ENCODE results near the gene TRIM40. TPM values are rescaled to one million over a fixed set of nuclear protein-coding genes. Genes with fewer than 3 reads are reported as not detected.

The TRIM40 gene
- total and polyA plus RNA-seq, 2 of the 13 experiments (the other 11 are each of a cell fraction or from before 2014, with no cell fraction given): 0.58 TPM; not detected in 1

GRCh38 chr6:30163918-30164654 lies 28.1 kb downstream of the TRIM40 start (continued):
- TF ChIP-seq E2F2 (CRISPR knock-in tag; IDR thresholded peaks at IDR 0.05; ENCODE audit: borderline replicate concordance) (no peak), DMTF1 (CRISPR knock-in tag; IDR thresholded peaks at IDR 0.05) (no peak), NPAS2 (CRISPR knock-in tag; IDR thresholded peaks at IDR 0.05; ENCODE audit: borderline replicate concordance) (no peak), ASH2L (IDR thresholded peaks at IDR 0.05; ENCODE audit: insufficient read length, low read depth, low read length) (no peak), ZC3H13 (CRISPR knock-in tag; IDR thresholded peaks at IDR 0.05) (0 out of 2 replicates have a peak, but pooled peaks have one; percentile 14), ZMYM2 (CRISPR knock-in tag; IDR thresholded peaks at IDR 0.05) (no peak), ZNF326 (CRISPR knock-in tag; IDR thresholded peaks at IDR 0.05; ENCODE audit: borderline replicate concordance) (no peak), KAT8 (CRISPR knock-in tag; IDR thresholded peaks at IDR 0.05) (no peak), FOXP1 (IDR thresholded peaks at IDR 0.05) (no peak), FOXP1 (CRISPR knock-in tag; IDR thresholded peaks at IDR 0.05) (no peak), SUZ12 (IDR thresholded peaks at IDR 0.05; ENCODE audit: low read depth, low read length) (no peak), ZNF589 (CRISPR knock-in tag; conservative IDR thresholded peaks at IDR 0.05) (0 out of 2 replicates have a peak, but pooled peaks have one; percentile 4), ATM (IDR thresholded peaks at IDR 0.05; ENCODE audit: borderline replicate concordance) (no peak), ZNF672 (CRISPR knock-in tag; IDR thresholded peaks at IDR 0.05) (0 out of 2 replicates have a peak, but pooled peaks have one; percentile 2), IRF1 (CRISPR knock-in tag; IDR thresholded peaks at IDR 0.05; ENCODE audit: low read depth) (no peak; the same call in 1 of the 2 replicates), PHF8 (CRISPR knock-in tag; IDR thresholded peaks at IDR 0.05) (0 out of 2 replicates have a peak, but pooled peaks have one; percentile 3), LBX2 (CRISPR knock-in tag; IDR thresholded peaks at IDR 0.05; ENCODE audit: borderline replicate concordance) (no peak), NAIF1 (CRISPR knock-in tag; IDR thresholded peaks at IDR 0.05; ENCODE audit: borderline replicate concordance) (no peak), KLF13 (CRISPR knock-in tag; IDR thresholded peaks at IDR 0.05) (no peak), HDAC1 (CRISPR knock-in tag; IDR thresholded peaks at IDR 0.05) (no peak; the same call in 1 of the 2 replicates), ZNF501 (CRISPR knock-in tag; IDR thresholded peaks at IDR 0.05) (peak; percentile 32; the same call in 1 of the 2 replicates), ZIK1 (CRISPR knock-in tag; IDR thresholded peaks at IDR 0.05; ENCODE audit: borderline replicate concordance, low read depth) (no peak), MAZ (IDR thresholded peaks at IDR 0.05; ENCODE audit: borderline replicate concordance, low read depth, low read length) (no peak), MAZ (CRISPR knock-in tag; IDR thresholded peaks at IDR 0.05; ENCODE audit: low read depth) (0 out of 2 replicates have a peak, but pooled peaks have one; percentile 10), ZNF891 (CRISPR knock-in tag; IDR thresholded peaks at IDR 0.05) (no peak)

All from HepG2 (cell line).